BJ (cell line): ENCODE results near the gene FGF1. TPM values are rescaled to one million over a fixed set of nuclear protein-coding genes. Genes with fewer than 3 reads are reported as not detected.

Source experiments
- CTCF ChIA-PET: fragments of 350-600 bp; formaldehyde crosslinking; extraction: SDS; loops from one replicate; lab custom pipeline; 2021; ENCODE audit warnings: antibody characterized with exemption, inconsistent platforms; lab: Yijun Ruan, JAX
- POLR2A ChIA-PET: fragments of 300-600 bp; sonication (Branson Sonifier 250); formaldehyde crosslinking; extraction: SDS; loops from one replicate; lab custom pipeline; 2021; ENCODE audit warnings: antibody characterized with exemption; lab: Charles Lee
- DNase-seq: peaks from one replicate; pipeline ENCODE4 v3.0.0-alpha.2; 2011; ENCODE audit warnings: low read depth
- H3K27me3 ChIP-seq: 2 replicates; pipeline ENCODE4 v1.6.0; 2011; ENCODE audit warnings: low read length; ENCODE audit not compliant: control insufficient read depth, insufficient read depth
- H3K36me3 ChIP-seq: 2 replicates; pipeline ENCODE4 v1.5.1; 2011; ENCODE audit warnings: low read length; ENCODE audit not compliant: control insufficient read depth, insufficient read depth
- H3K4me3 ChIP-seq: 2 replicates; pipeline ENCODE4 v1.5.1; 2011; ENCODE audit warnings: low read depth, mild to moderate bottlenecking, control low read depth, low read length
- CTCF ChIP-seq: IDR thresholded peaks from 2 replicates; pipeline ENCODE4 v1.5.1; 2011; ENCODE audit warnings: low read depth, mild to moderate bottlenecking, control low read depth, inconsistent platforms, low read length, moderate library complexity; ENCODE audit not compliant: insufficient read depth
- polyA plus RNA-seq: library from polyadenylated mRNA; depleted of rRNA; stranded (reverse); fragments of >200 nt; gene quantifications from 2 replicates; pipeline ENCODE4 v1.2.3, GENCODE V29; 2011

The FGF1 gene
- polyA plus RNA-seq, 1 experiment = 14.8 TPM

DNA sequence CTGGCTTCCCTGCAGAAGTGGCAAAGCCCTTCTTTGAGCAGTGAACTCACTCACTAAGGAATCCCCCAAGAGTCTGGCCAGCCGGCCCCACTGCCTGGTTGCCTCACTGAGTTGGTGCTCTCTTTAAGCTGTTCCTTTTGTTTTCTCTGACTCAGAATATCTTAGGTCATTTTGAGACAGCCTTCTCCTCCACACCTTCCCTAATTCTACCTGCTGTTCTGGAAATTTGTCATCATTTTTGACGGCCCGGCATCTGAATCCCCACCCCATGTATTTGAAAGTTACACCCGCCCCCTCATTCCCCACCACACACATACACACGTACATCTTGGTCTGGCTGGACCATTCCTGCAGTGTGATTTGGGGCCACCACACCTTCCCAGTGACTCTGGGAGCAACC lies 41.8 kb downstream of the FGF1 start:
- ChIA-PET CTCF (interaction anchor here (1.0 to 6.0 kb wide), 5 partner anchors 10 to 69 kb away, joined by 3 to 60 read pairs (median 20); no protein-coding TSS in a partner anchor), POLR2A (interaction anchor here (0.6 to 1.9 kb wide), 4 partner anchors 11 to 1130 kb away, joined by 3 to 9 read pairs (median 6); no protein-coding TSS in a partner anchor)
- DNase-seq = no peak
- Histone ChIP-seq H3K27me3 (no peaks in the 10 kb centered on the region), H3K36me3 (no peaks in the 10 kb centered on the region), H3K4me3 (no peak overlapping the region)
- no peak for TF ChIP-seq CTCF

GRCh38 chr5:142643634-142644033 lies 42.3 kb downstream of the FGF1 start:
- CTCF ChIA-PET = interaction anchor here (1.0 to 6.0 kb wide), 5 partner anchors 10 to 69 kb away, joined by 3 to 60 read pairs (median 20); no protein-coding TSS in a partner anchor
- Histone ChIP-seq H3K36me3 (no peaks in the 10 kb centered on the region), H3K4me3 (no peak overlapping the region), H3K27me3 (no peaks in the 10 kb centered on the region)
- no peak for DNase-seq
- no peak for TF ChIP-seq CTCF
- POLR2A ChIA-PET = interaction anchor here (0.9 to 1.9 kb wide), 2 partner anchors 12 to 22 kb away, joined by 8 to 9 read pairs; no protein-coding TSS in a partner anchor

- Histone ChIP-seq H3K27me3 (no peaks in the 10 kb centered on the region), H3K36me3 (no peaks in the 10 kb centered on the region), H3K4me3 (no peak overlapping the region)
- ChIA-PET CTCF (interaction anchor here (0.8 to 6.0 kb wide), 6 partner anchors 12 to 56 kb away, joined by 3 to 60 read pairs (median 4); no protein-coding TSS in a partner anchor), POLR2A (no interaction called here)
- TF ChIP-seq CTCF = no peak
- no peak for DNase-seq
Measured at GRCh38 chr5:142642427-142642826, 43.5 kb downstream of the FGF1 start.

GRCh38 chr5:142641711-142642110 lies 44.2 kb downstream of the FGF1 start:
- H3K27me3 ChIP-seq = no peaks in the 10 kb centered on the region
- no peak for TF ChIP-seq CTCF
- CTCF ChIA-PET = interaction anchor here (1.4 to 6.0 kb wide), 4 partner anchors 13 to 57 kb away, joined by 3 to 60 read pairs (median 20); no protein-coding TSS in a partner anchor
- H3K4me3 ChIP-seq = no peak overlapping the region
- no peaks in the 10 kb centered on the region for H3K36me3 ChIP-seq
- DNase-seq = no peak
- POLR2A ChIA-PET = no interaction called here

DNA sequence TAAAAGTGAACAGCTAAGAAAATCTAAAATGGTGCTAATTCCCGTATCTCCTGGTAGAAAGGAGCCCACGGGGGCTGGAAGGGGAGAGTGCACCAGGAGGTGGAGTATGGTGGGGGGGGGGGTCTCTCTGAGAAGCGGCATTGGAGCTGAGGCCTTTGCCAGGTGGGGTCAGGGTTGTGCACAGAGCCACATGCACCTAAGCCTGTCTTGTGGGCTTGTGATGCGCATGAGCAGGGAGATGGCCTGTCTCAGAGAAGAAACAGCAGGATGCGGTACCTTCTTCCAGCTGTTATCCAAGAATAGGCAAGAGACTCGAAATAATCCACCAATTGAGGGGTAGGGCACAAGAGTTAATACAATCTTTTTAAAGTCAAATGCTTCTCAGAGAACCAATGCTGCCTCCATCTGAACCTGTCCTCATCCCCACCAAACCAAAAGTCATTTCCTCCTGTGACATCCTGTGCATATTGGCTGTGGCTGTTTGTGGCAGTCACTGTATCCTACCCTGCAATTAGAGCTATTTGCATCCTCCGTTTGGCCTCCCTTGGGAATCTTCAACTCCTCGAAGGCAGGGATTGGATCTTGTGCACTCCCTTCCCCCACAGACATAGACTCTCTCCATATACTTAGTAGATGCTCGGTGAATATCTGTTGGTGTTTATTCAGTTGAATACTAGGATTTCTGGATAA lies 45.4 kb downstream of the FGF1 start:
- no peaks in the 10 kb centered on the region for H3K36me3 ChIP-seq
- no peaks in the 10 kb centered on the region for H3K27me3 ChIP-seq
- DNase-seq = no peak
- CTCF ChIA-PET = interaction anchor here (1.1 to 1.6 kb wide), 3 partner anchors 14 to 59 kb away, joined by 3 to 5 read pairs (median 4); no protein-coding TSS in a partner anchor
- no peak for TF ChIP-seq CTCF
- H3K4me3 ChIP-seq = no peak overlapping the region
- POLR2A ChIA-PET = no interaction called here
